Activated T-cell treated with anti-CD3 and anti-CD28 coated beads, Interleukin-2, amount 50 U/mL, for 1 hour (primary cell): Measurements from ENCODE around the gene TMEM50A.
"Not testable (repeated sequence)": the region's sequence is repeated elsewhere in the genome, so short reads cannot be mapped to it uniquely, and the experiment has no call there.

Experiments
- DNase-seq: peaks from one replicate; pipeline ENCODE4 v3.0.0-alpha.2; 2020

Gene TMEM50A

DNA sequence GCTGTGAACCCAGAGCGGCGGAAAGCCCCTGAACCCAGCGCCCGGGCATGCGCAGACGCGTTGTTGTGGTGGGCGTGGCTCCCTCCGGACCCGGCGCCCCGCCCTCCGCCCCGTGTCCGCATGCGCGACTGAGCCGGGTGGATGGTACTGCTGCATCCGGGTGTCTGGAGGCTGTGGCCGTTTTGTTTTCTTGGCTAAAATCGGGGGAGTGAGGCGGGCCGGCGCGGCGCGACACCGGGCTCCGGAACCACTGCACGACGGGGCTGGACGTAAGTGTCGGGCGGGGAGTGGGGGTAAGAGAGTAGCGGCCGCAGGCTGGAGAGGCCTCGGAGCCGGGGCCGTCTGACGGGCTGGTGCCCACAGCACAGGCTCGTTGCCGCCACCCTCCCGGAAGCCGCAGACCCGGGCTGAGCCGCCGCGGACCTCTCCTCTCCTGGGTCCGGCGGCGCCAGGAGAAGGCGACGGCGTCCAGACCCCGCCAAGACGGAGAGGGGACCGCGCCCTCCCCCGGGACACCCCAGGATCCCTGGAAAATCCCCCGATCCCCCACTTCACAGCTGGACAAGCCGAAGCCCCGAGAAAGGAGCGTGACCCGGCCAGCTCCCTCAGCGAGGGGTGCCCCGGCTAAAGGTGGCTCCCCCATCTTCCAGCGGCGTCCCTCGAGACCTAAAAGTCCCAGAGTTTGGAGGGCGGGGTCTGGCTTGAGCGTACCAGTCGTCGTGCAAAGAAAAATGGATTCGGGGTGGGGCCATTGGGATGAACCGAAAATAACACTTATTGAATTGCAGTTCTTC is at the start of gene TMEM50A:
Gene TMEM50A (plus strand): TSS at position 147 of the 794 bp plus-strand sequence. CDS start 2,153 bp downstream, outside the sequence.
- DNase-seq: peak; percentile 95

DNA sequence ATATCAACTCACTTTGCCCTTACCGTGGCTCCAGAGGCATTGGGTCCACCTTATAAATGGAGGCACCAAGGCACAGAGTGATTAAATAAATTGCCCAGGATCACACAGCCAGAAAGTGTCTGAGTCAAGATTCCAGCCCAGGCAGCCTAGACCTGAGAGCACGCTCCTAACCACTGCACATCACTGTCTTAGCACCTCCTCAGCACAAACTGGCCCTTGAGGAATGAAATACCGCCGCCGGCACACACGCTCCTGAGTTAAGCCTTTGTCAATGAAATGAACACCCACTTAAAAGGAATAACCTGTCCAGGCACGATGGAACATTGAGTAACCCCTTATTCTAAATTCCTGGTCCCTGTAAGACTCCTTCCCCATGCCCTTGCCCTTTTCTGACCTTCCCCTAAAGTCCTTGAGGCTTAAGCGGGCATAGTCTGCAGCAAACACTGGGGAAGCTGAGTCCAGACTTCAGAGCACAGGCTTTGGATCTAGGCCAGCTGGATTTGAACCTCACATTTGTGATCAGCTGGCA is 49.5 kb upstream of the TMEM50A start:
- not testable (repeated sequence) for DNase-seq

DNA sequence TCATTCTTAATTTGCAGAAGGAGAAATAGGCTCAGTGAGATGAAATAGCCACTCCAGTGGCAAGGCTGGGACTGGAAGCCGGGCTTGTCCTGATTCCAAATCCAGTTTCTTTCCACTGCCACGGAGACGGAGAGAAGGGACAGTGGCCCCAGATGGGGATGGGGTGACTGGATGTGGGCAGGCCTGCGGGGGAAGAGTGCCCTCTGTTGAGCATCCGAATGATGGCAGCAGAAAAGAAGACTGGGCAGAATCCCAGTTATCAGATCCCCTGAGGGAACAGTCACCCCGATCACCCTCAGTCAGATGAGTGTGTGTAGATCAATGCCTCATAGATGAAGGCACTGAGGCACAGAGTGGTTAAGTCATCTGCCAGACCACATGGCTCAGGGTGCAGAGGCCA is 48.1 kb upstream of the TMEM50A start:
- DNase-seq: peak; percentile 26

DNA sequence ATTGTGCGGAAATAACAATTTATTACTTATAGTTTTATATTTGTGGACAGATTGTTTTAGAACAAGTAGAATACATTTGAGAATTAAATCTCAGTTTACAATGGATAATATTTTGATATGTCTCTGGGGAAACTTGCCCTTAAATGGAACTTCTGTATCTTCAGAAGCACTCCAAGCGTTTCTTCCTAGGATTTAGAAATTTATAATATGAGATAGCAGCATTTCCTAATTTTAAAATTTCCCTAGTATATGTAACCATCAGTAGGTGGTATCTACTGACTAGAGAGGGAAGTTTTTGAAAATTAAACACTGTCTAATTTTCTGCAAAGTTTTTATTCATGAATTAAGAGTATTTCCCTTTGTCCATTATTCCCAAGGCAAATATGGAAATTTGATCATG is 44.7 kb upstream of the TMEM50A start:
- not testable (repeated sequence) for DNase-seq

DNA sequence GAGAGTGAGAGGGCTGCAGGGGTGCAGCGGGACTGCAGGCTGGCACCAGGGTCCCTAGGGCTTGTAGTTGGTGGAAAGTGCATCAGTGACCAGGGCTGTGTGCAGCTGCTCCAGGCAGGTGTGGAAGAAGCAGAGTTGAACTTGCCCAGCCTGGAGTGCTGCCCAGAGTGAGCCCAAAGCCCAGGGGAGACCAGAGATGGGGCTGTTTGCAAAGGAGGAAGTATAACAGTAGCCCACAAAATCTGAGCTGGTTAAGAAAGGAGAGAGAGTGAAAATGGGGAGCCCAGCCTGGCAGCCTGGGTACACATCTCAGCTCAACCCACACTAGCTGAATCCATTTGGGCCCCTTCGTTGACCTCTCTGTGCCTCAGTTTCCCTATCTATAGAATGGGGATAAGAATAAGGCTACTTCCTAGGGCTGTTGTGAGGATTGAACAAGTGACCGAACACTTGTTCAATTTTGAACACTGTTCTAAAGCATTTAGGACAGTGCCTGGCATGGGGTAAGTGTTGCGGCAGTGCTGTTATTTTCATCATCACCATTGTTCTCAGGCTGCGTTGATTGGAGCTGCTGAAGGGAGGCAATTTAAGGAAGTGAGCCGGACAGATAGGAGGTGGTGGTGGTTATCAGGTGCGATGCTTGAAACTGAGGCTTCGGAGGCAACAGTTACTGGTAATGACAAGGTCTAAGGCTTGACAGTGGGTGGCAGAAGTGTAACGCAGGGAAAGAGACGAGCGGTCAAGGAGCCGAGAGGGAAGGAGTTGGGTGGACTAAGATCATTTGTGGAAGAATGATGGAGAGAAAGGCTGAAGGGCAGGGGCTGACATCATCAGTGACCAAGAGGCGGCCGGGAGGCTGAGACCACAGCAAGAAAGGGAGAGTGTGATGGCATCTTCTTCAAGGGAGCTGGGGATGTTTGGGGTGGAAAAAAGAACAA is 43.0 kb upstream of the TMEM50A start:
- DNase-seq: not testable (repeated sequence)

DNA sequence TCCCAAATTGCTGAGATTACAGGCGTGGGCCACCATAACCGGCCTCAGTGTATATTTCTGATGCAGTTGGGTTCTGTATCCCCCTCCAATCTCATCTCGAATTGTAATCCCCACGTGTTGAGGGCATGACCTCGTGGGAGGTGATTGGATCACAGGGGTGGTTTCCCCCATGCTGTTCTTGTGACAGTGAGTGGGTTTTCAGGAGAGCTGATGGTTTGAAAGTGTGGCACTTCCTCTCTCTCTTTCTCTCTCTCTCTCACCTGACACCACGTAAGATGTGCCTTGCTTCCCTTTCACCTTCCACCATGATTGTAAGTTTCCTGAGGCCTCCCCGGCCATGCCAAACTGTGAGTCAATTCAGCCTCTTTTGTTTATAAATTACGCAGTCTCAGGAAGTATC is 41.6 kb upstream of the TMEM50A start:
- not testable (repeated sequence) for DNase-seq

DNA sequence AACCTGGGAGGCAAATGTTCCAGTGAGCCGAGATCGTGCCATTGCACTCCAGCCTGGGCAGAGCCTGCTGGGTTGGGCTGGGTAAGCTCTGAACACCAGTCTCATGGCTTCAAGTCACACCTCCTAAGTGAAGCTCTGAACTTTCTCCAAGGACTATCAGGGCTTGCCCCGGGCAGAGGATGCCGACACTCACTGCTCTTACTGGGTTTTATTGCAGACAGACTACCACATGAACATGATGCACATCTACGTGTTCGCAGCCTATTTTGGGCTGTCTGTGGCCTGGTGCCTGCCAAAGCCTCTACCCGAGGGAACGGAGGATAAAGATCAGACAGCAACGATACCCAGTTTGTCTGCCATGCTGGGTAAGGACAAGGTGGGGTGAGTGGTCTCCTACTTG is 37.4 kb upstream of the TMEM50A start:
- not testable (repeated sequence) for DNase-seq

DNA sequence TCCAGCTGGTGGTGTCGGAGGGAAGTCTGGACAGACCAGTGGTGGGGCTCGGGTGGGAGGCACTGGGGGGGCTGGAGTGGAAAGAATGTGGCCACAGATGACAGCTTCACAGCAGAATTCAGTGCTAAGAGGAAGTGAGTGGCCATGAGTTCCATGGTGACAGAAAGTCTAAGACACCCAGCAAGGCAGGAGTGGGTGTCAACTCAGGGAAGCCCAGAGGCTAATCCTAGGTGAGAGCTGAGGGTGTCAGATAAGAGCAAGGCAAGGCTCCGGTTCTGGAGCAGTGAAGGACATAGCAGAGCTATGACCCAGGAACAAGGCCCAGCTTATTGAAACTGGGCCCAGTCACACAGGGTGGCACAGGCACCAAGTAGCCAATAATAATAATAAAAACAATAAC is 35.8 kb upstream of the TMEM50A start:
- not testable (repeated sequence) for DNase-seq

DNA sequence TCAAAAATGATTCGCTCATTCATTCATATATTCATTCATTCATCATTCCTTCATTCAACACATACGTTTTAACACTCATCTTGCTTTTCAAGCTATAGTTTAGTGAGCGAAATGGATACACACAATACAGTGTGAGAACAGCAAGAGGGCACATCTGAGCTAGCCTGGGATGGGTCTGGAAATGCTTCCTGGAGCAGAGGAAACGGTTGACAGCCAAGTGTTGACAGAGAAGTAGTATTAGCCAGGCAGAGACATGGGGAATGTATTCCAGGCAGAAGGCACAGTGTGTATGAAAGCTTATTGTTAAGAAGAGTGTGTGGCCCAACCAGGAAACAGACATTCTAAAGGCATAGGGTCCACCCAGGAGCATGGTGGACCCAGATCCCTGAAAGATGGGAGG is 33.2 kb upstream of the TMEM50A start:
- not testable (repeated sequence) for DNase-seq

DNA sequence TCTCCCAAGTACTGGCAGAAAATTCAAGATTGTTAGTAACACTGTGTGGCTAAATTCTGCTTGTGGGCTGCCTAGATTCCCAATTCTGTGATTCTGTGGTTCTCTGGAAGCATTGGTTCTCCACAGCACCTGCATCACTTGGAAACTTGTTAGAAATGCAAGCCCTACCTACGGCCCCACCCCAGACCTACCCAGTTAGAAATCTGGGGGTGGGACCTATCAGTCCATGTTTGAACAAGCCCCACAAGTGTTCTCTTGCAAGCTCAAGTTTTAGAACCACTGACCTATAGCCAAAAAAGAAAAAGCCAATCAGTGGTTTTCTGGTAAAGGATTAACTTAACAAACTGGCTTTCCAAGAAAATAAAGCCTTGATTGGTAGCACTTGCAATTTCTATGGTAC is 30.0 kb upstream of the TMEM50A start:
- DNase-seq: not testable (repeated sequence)

DNA sequence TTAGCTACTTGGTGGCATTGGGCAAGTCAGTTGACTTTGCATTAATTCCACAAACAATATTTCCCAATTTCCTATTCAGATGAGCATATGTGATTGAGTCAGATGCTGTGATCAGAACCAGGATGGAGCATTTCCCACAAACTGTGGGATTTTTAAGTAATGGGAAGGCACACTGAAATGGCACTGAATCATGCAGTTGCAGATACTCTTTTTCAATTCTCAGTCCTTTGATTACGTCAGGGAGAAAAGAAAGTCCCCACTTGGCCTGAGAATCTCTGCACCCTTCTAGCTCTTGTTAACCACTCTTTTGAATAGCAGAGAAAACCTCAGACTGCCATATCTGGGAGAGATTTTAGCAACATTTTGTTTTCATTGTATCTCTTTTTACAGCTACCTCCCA is 29.0 kb upstream of the TMEM50A start:
- DNase-seq: not testable (repeated sequence)

DNA sequence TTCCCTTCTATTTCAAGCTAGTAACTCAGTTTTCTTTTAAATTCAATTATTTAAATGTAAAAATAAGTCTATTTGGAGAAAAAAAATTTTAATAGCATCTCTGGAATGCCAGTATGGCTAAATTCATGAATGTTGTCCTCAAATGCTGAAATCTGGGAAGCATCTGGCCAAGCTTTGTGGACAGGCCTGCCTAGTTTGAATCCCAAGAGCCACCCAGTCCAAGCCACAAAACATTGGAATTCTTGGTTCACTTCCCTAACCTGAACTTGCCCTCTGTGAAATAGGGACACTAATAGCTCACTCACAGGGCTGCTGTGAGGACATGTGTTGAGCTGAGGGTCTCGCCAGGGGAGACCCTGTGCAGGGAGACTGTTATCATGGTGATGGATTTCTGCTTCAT is 28.6 kb upstream of the TMEM50A start:
- not testable (repeated sequence) for DNase-seq

DNA sequence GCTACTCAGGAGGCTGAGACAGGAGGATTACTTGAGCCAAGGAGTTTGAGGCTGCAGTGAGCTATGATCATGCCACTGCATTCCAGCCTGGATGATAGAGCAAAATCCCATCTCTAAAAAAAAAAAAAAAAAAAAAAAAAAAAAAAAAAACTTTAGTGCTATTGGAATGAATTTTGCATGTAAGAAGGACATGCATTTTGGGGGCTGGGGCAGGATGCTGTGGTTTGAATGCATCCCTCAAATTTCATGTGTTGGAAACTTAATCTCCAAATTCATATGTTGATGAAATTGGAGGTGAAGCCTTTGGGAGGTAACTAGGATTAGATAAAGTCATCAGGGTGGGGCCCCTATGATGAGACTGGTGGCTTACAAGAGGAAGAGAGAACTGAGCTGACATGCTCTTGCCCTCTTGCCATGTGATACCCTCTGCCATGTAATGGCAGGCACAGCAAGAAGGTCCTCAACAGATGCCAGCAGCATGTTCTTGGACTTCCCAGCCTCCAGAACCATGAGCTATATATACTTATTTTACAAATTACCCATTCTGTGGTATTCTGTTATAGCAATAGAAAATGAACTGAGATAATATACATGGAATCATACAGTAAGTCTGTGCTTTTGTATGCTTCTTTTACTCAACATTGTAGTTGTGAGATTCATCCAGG is 25.2 kb upstream of the TMEM50A start:
- not testable (repeated sequence) for DNase-seq

DNA sequence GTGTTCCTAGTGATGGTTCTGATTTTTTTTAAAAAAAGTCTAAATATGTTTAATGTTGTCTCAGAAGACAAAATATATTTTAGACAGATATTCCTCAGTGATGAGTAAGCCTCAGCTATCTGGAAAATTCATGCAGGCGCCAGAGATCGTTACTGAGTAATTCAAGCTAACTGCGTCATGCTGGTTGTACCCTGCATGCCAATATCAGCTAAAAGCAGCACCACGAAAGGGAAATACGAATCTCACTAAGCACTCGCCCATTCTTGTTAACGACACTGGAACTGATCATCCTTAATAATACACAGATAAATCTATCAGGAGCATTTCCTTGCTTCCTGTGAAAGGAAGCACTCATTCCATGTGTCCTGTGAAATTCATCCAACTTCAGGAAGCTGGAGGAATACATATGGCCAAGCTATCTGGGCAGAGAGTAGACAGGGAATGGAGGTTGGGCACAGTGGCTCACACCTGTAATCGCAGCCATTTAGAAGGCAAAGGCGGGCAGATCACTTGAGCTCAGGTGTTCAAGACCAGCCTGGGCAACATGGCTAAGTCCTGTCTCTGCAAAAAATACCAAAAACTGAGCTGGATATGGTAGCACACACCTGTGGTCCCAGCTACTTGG is 17.7 kb upstream of the TMEM50A start:
- not testable (repeated sequence) for DNase-seq

DNA sequence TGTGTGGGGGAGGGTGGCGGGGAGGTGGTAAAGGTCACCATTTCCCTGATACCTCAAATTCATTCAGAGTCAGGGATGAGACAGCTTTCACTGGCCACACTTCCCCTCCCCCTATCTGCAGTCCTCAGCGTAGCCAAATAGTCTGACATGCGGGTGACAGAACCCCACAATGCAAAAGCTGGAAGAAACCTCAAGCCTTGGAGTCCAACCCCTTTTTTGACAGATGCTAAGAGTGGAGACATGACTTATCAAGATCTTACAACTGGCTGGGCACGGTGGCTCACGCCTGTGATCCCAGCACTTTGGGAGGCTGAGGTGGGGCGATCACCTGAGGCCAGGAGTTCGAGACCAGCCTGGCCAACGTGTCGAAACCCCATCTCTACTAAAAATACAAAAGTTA is 16.0 kb upstream of the TMEM50A start:
- not testable (repeated sequence) for DNase-seq

DNA sequence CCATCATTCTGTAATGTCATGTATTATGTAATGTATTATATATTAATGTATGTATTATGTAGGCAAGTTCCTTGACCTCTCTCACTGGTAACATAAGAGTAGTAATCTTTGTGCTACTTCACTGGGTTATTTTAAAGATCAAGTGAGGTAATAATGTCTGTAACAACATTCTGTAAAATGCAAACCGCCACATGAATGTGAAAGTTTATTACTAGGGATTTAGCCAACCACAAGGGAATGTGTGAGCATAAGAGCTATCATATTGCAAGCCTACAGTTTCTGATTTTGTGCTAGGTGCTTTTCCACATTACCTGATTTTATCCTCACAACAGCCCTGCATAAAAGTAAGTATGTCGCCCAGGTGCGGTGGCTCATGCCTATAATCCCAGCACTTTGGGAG is 13.7 kb upstream of the TMEM50A start:
- DNase-seq: not testable (repeated sequence)

DNA sequence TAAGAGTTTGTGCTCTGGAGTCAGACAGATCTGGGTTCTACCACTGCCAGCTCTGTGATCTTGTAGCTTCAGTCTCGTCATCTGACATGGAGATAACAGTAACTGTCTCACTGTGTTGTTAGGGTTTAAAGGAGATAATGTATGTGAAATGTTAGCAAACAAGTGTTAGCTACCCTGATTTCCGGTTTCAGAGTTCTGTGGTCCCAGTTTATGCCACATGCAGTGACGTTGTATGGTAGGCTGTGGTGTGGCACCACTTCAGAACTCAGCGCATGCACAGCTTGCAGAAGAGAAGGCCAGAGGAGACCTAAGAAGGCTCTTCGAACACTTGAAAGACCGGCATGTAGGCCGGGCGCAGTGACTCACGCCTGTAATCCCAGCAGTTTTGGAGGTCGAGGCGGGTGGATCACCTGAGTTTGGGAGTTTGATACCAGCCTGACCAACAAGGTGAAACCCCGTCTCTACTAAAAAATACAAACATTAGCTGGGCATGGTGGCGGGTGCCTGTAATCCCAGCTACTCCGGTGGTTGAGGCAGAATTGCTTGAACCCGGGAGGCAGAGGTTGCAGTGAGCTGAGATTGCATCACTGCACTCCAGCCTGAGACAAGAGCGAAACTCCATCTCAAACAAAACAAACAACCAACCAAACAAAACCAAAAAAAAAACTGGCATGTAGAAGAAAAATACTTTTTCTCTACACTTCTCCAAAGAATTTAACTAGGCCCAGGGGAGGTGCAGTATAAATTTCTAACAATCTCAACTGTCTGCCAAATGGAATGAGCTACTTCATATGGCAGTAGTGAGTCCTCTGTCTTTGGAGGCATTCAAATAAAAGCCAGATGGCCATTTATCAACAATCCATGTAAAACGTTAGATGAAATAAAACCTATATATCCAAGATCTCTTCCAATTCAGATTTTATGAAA is 10.0 kb upstream of the TMEM50A start:
- not testable (repeated sequence) for DNase-seq

DNA sequence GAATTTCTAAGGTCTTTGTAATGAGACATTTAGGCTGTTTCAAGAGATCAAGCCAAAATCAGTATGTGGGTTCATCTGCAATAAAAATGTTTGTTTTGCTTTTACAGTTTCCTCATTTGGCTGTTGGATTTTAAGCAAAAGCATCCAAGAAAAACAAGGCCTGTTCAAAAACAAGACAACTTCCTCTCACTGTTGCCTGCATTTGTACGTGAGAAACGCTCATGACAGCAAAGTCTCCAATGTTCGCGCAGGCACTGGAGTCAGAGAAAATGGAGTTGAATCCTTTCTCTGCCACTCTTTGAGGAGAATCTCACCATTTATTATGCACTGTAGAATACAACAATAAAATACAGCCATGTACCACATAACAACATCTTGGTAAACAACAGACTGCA is 9.3 kb upstream of the TMEM50A start:
- not testable (repeated sequence) for DNase-seq

DNA sequence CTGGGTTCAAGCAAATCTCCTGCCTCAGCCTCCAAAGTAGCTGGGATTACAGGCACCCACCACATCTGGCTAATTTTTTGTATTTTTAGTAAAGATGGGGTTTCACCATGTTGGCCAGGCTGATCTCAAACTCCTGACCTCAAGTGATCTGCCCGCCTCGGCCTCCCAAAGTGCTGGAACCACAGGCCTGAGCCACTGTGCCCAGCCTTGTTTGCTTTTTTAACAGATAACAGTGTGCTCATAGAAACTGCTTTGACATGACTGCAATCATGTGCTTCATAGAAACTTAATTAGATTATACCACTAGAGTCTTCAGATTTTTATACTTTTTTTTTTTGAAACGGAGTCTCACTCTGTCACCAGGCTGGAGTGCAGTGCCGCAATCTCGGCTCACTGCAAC is 8.8 kb upstream of the TMEM50A start:
- not testable (repeated sequence) for DNase-seq

DNA sequence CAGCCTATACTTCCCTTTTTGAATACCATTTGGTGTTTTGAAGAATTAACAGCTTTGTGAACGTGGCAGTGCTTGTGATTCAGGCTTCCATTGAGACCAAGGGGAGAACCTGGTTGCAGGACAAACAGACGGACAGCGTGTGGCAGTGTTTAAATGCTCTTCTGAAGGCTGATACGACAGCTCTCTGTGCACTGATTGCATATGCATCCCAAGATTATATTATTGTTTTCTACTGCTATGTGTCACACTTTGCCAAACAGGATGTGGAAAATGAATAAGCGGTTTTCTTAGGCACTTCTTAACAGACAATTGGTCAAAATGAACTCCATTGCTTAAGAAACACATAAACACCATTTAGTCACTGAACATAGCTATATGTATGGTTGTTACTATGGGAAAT is 8.2 kb upstream of the TMEM50A start:
- DNase-seq: not testable (repeated sequence)

DNA sequence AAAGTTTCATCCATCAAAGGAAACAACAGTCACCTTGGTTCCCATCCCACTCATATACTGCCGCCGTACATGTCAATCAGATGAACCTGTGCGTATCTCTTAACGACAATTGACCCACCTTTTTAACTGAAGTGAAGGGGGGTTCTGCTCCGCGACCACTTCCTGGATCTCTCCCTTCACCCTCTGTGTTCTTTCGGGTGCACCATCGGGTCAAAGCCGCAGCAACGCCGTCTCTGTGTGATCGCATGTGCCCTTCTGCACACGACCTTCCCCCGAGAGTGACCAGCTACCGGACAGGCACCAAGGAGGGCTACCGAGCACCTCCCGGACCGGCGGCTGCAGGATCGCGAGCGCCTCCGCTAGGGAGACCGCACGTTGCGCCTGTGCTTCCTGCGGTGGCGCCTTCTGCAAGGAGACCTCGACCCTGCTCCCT is 1.2 kb upstream of the TMEM50A start:
- peak; percentile 45 for DNase-seq
